Stimulated activated CD8-positive, alpha-beta memory T cell treated with anti-CD3 and anti-CD28 coated beads, Interleukin-7, amount 100 ng/mL, for 4 hours (primary cell): ENCODE measurements around the gene PRR19.

Experiments
- DNase-seq, 2 donors: peaks; one replicate each; pipeline ENCODE4 v3.0.0-alpha.2; 2020; ENCODE audit warnings: low read depth in 2 of 2

Gene PRR19

DNA sequence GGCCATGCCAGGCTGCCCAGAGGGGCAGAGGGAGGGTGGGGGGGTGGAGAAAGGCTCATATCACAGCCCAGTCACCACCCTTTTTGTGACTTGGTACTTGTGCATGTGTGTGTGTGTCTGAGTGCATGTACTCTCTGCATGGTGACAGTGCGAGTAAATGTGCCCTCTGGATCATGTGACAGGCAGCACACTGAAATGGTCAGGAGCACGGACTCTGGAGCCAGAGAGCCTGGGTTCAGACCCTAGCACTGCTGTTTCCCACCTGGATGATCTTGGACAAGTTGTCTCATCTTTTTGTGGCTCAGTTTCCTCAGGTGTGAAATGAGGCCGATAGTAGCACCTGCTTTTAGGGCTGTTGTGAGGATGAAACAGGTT is 30.9 kb upstream of the PRR19 start:
- no peak for DNase-seq

DNA sequence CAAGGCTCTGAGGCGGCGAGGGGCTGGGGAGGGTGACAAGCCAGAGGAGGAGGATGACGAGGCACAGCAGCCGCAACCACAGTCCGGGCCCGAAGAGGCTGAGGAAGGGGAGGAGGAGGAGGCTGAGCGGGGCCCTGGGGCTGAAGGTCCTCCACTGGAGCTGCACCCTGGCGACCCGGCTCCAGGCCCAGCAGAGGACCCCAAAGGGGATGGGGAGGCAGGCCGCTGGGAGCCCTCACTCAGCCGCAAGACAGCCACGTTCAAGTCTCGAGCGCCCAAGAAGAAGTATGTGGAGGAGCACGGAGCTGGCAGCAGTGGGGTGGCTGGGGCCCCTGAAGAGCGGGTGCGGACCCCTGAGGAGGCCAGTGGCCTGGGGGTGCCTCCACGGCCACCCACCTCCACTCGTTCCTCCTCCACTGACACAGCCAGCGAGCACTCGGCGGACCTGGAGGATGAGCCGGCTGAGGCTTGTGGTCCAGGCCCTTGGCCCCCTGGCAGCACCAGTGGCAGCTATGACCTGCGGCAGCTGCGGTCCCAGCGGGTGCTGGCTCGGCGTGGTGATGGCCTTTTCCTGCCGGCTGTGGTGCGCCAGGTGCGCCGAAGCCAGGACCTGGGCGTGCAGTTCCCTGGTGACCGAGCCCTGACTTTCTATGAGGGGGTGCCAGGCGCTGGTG is 29.9 kb upstream of the PRR19 start:
- DNase-seq: no peak

DNA sequence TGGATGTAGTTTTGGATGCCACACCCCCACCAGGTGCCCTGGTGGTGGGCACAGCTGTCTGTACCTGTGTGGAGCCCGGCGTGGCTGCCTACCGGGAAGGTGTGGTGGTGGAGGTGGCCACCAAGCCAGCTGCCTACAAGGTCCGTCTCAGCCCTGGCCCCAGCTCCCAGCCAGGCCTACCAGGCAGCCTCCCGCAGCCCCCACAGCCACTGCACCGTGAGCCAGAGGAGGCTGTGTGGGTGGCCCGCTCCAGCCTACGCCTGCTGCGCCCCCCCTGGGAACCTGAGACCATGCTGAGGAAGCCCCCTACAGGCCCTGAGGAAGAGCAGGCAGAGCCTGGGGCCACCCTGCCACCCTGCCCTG is 29.4 kb upstream of the PRR19 start:
- no peak for DNase-seq

DNA sequence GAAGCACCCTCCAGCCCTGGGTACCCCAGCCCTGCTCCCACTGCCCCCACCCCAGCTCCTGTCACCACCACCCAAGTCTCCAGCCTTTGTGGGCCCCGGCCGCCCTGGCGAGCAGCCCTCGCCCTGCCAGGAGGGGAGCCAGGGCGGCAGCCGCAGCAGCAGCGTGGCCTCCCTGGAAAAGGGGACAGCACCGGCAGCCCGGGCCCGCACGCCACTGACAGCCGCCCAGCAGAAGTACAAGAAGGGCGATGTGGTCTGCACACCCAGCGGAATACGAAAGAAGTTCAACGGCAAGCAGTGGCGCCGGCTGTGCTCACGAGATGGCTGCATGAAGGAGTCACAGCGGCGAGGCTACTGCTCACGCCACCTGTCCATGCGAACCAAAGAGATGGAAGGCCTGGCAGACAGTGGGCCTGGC is 28.9 kb upstream of the PRR19 start:
- DNase-seq: no peak

DNA sequence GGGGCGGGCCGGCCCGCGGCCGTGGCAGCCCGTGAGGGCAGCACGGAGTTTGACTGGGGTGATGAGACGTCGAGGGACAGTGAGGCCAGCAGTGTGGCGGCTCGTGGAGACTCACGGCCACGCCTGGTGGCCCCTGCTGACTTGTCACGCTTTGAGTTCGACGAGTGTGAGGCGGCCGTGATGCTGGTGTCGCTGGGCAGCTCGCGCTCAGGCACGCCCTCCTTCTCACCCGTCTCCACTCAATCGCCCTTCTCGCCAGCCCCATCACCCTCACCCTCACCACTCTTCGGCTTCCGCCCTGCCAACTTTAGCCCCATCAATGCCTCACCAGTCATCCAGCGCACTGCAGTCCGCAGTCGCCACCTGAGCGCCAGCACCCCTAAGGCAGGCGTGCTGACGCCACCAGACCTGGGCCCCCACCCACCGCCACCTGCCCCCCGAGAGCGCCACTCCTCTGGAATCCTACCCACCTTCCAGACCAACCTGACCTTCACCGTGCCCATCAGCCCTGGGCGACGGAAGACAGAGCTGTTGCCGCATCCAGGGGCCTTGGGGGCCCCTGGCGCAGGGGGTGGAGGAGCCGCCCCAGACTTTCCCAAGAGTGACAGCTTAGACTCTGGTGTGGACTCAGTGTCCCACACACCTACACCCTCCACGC is 28.4 kb upstream of the PRR19 start:
- DNase-seq: no peak

DNA sequence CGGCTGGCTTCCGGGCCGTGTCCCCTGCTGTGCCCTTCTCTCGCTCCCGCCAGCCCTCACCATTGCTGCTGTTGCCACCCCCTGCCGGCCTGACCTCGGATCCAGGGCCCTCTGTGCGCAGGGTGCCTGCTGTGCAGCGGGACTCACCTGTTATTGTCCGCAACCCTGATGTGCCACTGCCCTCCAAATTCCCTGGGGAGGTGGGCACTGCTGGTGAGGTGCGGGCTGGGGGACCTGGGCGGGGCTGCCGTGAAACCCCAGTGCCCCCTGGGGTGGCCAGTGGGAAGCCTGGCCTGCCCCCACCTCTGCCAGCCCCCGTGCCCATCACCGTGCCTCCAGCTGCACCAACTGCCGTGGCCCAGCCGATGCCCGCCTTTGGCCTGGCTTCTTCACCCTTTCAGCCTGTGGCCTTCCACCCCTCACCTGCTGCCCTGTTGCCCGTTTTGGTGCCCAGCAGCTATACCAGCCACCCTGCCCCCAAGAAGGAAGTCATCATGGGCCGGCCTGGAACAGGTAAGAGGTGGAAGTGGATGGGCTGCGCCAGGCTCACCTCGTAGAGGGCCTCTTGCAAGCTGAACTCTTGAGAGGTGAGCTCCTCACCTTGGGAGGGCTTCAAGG is 27.8 kb upstream of the PRR19 start:
- no peak for DNase-seq

DNA sequence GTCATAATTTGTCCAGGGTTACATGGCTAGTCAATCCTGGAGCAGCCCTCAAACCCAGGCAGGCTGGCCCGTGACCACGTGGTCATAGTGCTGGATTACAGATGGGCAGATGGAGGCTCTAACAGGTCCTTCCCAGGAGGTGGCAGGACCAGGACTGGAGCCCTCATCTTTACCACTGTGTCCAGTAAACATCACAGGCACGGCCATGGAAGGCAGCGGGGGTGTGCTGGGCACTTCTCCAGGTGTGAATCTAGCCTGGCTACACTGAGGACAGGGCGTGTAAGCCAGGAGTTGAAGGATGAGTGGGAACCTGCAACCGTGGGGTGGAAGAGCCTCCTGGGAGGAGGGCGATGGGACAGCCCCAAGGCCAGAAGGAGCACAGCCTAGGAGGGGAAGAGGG is 26.8 kb upstream of the PRR19 start:
- no peak for DNase-seq

DNA sequence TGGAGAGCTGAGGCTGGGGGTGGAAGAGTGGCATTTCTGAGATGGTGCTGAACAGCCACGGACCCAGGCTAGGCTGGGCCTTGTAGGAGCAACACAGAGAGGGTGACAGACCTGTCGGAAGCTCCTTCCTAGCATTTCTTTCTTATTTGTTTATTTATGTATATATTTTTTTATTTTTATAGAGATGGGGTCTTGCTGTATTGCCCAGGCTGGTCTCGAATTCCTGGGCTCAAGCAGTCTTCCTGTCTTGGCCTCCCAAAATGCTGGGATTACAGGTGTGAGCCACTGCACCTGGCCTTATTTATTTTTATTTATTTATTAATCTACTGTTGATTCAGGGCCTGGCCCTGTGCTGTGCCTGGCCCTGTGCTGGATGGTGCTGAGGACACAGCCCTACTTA is 26.4 kb upstream of the PRR19 start:
- no peak for DNase-seq

DNA sequence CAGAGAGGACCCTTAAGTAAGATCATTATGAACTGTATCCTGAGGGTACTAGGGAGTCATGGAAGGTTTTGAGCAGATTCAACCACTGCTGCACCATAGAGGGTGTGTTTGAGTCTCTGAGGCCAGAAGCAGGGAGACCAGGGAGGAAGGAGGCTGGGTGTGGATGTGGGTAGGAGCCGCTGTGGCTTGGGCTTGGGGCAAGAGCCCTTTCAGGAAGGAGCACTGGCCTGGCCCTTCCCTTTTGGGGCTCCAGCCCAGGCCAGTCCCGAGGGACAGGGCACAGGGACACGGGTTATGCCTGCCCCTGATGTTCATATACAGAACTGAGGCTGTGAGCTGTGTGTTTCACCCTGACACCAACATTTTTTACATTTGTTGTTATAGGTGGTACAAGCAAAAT is 25.6 kb upstream of the PRR19 start:
- no peak for DNase-seq

DNA sequence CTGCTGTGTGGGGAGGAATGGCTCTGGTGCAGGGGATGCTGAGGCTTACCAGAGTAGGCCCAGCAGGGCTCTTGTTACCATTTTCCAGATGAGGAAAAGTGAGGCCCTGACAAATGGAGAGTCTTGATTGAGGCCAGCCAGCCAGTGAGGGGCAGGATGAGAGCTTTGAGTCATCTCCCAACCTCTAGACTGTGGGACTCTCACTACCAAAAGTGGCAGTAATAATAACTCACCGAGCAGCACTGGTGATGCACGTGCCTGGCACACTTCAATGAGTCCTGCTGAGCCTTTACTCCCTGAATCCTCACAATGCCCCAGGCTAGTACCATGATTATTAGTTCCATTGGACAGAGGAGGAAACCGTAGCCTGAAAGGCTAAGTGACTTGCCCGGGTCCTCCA is 25.1 kb upstream of the PRR19 start:
- DNase-seq: no peak

DNA sequence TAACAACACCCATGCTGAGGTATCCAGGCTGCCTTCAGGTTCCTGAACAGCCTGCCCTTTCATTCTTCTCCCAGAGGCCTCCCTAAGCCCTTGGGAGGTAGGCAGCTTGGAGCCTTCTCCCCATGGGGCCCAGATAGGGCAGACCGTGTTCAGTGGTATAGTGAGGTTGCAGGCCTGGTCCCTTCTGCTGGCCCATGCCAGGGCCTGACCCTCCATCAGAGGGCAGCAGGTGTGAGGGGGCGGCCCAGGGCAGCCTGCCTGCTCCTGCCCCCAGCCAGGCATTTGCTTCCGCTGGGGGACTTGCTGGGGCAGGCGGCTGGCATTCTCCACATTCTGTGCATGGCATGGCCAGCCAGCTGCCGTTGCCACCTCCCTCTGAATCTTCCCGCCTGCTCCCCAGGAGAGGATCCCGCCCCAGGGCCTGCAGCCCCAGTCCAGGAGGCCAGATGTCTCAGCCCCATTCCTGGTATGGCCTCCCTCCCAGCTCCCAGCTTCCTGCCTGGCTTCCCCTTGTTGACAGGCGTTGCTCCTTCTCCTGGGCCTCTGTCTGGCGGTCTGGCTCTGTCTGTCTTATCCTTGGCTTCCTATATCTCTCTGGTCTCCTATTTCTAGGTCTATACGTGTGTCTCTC is 24.0 kb upstream of the PRR19 start:
- DNase-seq: no peak

DNA sequence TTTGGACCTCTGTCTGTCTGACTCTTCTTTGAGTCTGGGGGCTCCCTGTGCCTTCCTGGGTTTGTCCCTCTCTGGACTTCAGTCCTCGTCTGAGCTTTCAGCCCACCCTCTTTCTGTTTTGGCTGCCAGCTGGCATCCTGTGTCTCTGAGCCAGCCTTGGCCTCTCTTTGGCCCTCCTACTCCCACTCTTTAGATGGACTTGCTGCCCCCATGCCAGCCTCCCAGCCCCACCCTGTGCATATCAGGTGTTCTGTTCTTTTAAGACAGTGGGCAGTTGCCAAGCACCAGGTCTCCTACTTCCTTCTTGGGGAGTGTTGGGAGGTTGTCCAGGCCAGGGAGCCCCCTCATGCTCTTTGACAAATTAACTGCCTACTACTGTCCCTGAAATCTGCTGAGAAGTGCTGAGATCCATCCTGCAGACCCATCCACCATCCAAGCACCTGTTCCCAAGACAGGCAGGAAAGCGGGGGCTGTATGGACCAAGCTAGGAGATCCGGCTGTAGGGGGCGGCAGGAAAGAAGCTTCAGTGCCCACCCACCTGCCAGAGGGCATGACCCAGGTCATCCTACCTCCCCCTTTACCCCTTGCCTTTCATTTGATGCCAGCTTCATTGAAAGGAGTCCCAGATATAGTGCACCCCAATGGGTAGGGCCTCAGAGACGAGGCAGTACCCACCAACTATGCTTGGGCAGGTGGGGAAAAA is 23.3 kb upstream of the PRR19 start:
- DNase-seq: no peak

DNA sequence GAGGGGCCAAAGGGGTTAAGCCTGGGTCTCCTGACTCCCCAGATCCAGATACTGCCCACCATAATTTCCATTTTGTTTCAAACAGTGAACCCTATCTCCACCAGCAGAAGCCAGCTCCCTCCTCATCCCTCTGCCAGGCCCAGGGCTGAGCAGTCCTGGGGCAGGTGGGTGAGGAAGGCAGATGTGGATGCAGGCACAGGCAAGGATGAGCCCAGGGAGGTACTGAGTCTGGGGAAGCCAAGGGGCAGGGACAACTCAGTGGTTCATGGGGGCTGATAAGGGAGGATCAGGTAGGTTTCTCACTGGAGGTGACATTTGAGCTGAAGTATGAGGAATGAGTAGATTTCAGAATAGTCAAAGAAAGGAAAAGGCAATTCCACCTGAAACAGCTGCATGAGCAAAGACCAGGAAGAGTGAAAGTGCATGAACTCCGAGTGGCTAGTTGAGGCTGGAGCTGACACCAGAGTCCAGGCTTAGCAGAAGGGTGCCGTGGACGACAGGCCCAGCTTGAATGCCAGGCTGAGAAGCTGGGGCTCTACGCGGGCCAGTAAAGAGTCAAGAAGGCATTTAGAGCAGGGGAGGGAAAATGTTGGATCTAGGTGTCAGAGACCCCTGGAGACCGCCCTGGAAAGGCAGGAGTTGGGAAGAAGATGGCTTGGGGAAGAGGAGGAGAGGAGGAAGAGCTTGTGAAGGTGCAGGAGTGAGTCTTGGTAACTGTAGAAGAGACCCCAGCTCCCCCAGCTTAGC is 22.6 kb upstream of the PRR19 start:
- DNase-seq: no peak

DNA sequence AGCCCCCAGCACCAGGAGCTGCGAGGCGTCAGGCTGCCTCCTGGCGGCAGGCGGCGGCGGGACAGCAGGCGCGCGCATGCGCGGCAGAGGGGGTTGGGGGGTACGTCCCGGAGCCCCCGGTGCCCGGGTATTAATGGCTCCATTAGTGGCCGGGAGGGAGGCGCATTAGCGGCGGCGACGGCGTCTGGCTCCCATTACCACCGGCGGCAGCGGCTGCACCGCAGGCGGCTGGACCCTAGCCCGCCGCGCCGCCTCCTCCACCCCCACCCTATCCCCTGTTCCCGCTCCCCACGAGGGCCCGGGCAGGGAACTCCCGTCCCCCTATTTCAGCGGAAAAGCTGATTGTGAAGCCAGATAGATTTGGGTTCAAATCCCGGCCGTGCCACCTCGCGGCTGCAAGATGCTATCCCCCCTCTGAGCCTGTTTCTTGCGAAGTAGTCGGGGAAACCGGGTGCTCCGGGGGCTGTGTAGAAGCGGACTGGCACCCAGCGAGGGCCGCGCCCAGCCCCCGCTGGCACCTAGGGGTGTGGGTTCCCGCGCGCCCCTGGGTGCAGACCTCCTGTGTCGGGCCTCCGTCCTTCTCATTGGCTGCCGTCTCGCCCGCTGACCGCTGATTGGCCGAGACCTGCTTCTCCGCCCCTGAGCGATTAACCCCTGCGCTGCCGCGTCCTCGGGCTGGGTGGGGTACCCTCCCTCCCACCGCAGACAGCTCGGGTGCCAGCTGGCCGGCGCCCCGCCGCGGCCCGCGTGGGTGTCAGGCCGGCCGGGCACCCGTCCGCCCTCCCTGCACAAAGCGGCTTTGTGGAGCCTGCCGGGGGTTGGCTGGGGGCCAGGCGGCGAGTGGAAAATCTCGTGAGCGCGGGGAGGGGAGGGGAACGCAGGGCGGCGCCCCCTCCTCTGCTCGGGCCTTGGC is 21.8 kb upstream of the PRR19 start:
- DNase-seq: peak; percentile 63 to 81

DNA sequence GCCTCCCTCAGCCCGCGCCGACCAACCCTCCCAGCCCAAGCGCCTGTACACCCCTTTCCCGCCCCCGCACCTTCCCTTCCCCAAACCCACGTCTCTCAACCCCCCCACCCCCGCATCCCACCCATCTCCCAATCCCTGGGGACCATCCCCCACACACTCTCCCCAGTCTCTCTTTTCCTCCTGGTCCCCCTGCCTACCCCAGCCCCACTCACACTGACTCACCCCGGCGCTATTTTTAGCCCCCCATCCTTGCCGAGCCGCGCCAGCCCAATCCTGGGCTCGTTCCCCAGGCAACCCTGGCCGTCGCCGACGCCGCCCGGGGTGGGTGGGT is 21.2 kb upstream of the PRR19 start:
- DNase-seq: peak in 1 of 2 donors; percentile 38

DNA sequence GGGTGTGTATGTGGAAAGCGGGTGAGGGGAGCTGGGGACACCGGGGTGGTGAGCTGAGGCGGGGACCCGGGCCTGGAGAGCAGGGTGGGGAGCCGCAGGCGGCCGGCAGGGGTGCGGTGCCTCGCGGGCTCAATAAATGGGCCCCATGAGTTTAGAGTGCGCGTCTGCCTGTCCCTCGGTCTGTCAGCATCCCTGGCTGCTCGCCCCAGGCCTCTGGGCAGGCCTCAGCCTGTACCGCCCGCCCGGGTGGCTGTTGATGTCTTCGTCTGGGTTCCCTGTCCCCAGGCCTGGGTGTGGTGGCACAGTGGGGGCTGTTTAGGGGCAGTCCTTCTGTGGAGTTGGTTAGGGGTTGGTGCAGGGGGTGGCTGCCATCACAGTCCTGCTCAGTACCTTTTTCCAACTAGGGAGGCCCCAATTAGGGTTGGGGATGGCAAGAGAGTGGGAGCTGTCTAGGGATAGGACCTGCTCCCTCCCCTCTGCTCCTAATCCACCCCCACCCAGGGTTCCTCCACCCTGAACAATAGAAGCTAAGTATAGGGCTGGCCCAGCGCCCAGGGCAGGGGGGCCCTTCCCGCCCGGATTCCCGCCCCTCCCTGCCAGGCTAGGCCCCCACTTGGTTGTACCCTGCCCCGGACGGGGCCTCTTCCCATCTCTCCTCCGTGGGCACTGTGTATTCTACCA is 20.6 kb upstream of the PRR19 start:
- no peak for DNase-seq

DNA sequence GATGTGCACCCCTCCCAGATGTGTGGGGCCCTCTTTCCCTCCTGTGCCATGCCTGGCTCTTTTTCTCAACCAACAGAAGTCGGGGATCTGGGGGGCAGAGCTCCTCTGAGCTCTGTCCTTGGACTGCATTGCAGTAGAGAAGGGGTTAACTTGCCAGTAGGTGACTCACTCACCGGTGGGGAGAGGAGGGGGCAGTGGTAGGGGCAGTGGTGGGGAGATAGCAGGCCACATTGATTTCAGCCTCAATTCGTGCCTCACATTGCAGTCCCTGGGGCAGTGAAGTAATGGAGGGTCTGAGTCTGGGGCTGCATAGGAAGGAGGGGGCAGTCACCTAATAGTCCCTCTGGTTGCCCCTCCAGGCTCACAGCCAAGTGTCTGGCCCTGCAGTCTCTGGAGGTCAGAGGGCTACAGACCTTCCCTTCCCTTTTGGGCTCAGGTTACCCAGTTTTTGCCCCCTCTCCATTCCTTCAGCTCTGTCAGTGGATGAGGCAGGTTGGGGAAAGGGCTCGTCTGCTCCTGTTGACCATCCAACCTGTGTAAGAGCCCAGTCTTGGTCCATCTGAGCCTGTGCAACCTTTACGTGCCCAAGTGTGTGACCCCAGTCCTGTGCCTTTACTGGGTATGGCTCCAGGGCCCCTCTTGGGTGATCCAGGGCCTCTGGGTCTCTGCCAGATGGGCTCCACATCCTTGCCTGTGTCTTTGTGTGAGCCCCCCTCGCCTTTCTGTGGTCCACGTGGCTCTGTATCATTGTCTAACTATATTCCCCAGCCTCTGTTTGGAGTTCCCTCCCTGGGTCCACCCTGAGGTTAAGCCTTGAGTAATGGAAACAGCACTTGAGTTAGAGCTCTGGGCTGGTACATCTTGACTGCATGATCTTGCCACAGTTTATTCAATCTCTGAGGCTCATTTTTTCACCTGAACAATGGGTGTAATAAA is 19.8 kb upstream of the PRR19 start:
- no peak for DNase-seq

DNA sequence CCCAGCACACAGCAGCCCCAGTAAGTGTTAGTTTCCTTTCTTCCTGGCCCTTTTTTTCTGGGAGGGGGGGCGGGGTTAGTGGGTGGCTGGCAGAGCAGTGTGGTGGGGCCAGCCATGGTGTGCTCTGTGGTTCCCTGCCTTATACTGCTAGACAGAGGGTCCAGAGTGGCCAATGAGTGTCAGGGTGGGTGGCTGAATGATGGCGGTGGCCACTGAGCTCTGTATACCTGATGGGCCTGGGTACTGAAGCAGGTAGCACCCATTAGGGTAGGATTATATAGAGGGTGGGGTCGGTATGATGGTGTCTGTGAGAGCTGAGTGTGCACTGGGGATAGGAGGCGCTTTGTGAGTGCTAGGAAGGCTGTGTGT is 19.1 kb upstream of the PRR19 start:
- no peak for DNase-seq
